ENCODE results near the gene GABRR3. TPM values are rescaled to one million over a fixed set of nuclear protein-coding genes. Genes with fewer than 3 reads are reported as not detected.

GABRR3 gene
- total RNA-seq, 1 donor: not detected

GRCh38 chr3:97992547-97993173 is 42.5 kb downstream of the GABRR3 start:
- H3K4me3 ChIP-seq (ENCODE audit: low read depth, low read length): no peak overlapping the region
- DNase-seq (ENCODE audit: low read depth): no peak
- TF ChIP-seq CTCF (IDR thresholded peaks at IDR 0.05; ENCODE audit: insufficient read depth, low read depth, low read length): no peak

- no peak overlapping the region for H3K4me3 ChIP-seq (ENCODE audit: low read depth, low read length)
- TF ChIP-seq CTCF (IDR thresholded peaks at IDR 0.05; ENCODE audit: insufficient read depth, low read depth, low read length): no peak
- no peak for DNase-seq (ENCODE audit: low read depth)
Observed at GRCh38 chr3:97991293-97991682, 43.8 kb downstream of the GABRR3 start.

- no peak for DNase-seq (ENCODE audit: low read depth)
- H3K4me3 ChIP-seq (ENCODE audit: low read depth, low read length): no peak overlapping the region
- no peak for TF ChIP-seq CTCF (IDR thresholded peaks at IDR 0.05; ENCODE audit: insufficient read depth, low read depth, low read length)
Observed at GRCh38 chr3:97990624-97991292, 44.4 kb downstream of the GABRR3 start.

GRCh38 chr3:97988784-97989568 is 46.1 kb downstream of the GABRR3 start:
- no peak for DNase-seq (ENCODE audit: low read depth)
- no peak overlapping the region for H3K4me3 ChIP-seq (ENCODE audit: low read depth, low read length)
- no peak for TF ChIP-seq CTCF (IDR thresholded peaks at IDR 0.05; ENCODE audit: insufficient read depth, low read depth, low read length)

- TF ChIP-seq CTCF (IDR thresholded peaks at IDR 0.05; ENCODE audit: insufficient read depth, low read depth, low read length): no peak
- no peak for DNase-seq (ENCODE audit: low read depth)
- H3K4me3 ChIP-seq (ENCODE audit: low read depth, low read length): no peak overlapping the region
Observed at GRCh38 chr3:97987306-97987705, 47.8 kb downstream of the GABRR3 start.

- DNase-seq (ENCODE audit: low read depth): no peak
- no peak overlapping the region for H3K4me3 ChIP-seq (ENCODE audit: low read depth, low read length)
- TF ChIP-seq CTCF (IDR thresholded peaks at IDR 0.05; ENCODE audit: insufficient read depth, low read depth, low read length): no peak
Observed at GRCh38 chr3:97983933-97984491, 51.1 kb downstream of the GABRR3 start.
